Gastrocnemius medialis (tissue), 4 donors: ENCODE measurements around the gene COMMD8. TPM values are rescaled to one million over a fixed set of nuclear protein-coding genes. Genes with fewer than 3 reads are reported as not detected.

Experiments used
- ATAC-seq, 2 donors: fragments of 150-250 bp; one replicate each; pipeline ENCODE4 v1.9.1; 2016
- DNase-seq, 2 donors: peaks; one replicate each; pipeline ENCODE4 v3.0.0-alpha.2; 2019
- H3K27ac ChIP-seq, 4 donors: fragments of 200-600 bp; sonication (generic); 1 replicate in 1 of 4; 2 replicates in 3 of 4; pipeline ENCODE4 v1.5.1; 2016 to 2018; ENCODE audit warnings: mild to moderate bottlenecking in 2 of 4, moderate library complexity in 1 of 4
- H3K27me3 ChIP-seq, 3 donors: fragments of 200-600 bp; sonication (generic) in 2 of 3; 1 replicate in 1 of 3; 2 replicates in 2 of 3; pipeline versions ENCODE4 v1.5.1 to v1.6.0; 2016 to 2019; ENCODE audit warnings: mild to moderate bottlenecking in 1 of 3, moderate library complexity in 1 of 3
- H3K36me3 ChIP-seq, 2 donors: fragments of 200-600 bp; sonication (generic) in 1 of 2; one replicate each; pipeline ENCODE4 v1.5.1; 2017 to 2018
- H3K4me1 ChIP-seq, 2 donors: fragments of 200-600 bp; sonication (generic) in 1 of 2; one replicate each; pipeline ENCODE4 v1.5.1; 2016 to 2017; ENCODE audit warnings: mild to moderate bottlenecking in 2 of 2
- H3K4me3 ChIP-seq, 4 donors: fragments of 200-600 bp; sonication (generic) in 3 of 4; 1 replicate in 1 of 4; 2 replicates in 3 of 4; pipeline ENCODE4 v1.5.1; 2016 to 2019; ENCODE audit warnings: mild to moderate bottlenecking in 2 of 4
- H3K9me3 ChIP-seq, 3 donors: fragments of 200-600 bp; sonication (generic) in 2 of 3; 1 replicate in 1 of 3; 2 replicates in 2 of 3; pipeline ENCODE4 v1.5.1; 2016 to 2019
- CTCF ChIP-seq, 5 experiments: fragments of 450-650 bp in 3 of 5; fragments of 200-600 bp in 2 of 5; sonication (generic) in 2 of 5; IDR thresholded peaks in 4 of 5; conservative IDR thresholded peaks in 1 of 5; 1 replicate in 4 of 5; 2 replicates in 1 of 5; pipeline ENCODE4 v1.5.1; 2016 to 2019; ENCODE audit warnings: antibody characterized with exemption in 5 of 5, mild to moderate bottlenecking in 3 of 5, moderate library complexity in 3 of 5
- POLR2A ChIP-seq, 2 donors: fragments of 450-650 bp; IDR thresholded peaks; one replicate each; pipeline ENCODE4 v1.6.1; 2017; ENCODE audit warnings: antibody characterized with exemption in 2 of 2, mild to moderate bottlenecking in 2 of 2, moderate library complexity in 2 of 2
- in situ Hi-C, 4 donors: fragments of 200-750 bp; cut with MboI; loops; one replicate each; pipeline versions ENCODE4 v1.15.0 to v1.8.0; 2017; ENCODE audit warnings: low sequenced_read_pairs in 4 of 4
- intact Hi-C: fragments of 100-400 bp; cut with DNase I; formaldehyde crosslinking; loops from one replicate; pipeline ENCODE4 v1.15.1; 2023; ENCODE audit warnings: low total_unique reads
- total RNA-seq, 4 donors: library from RNA; depleted of rRNA; stranded (reverse); fragments of >200 nt; gene quantifications; one replicate each; pipeline versions ENCODE4 v1.1.0 to v1.2.3, GENCODE V29; 2016

The COMMD8 gene
- total RNA-seq, 4 donors from 2014 or later: 4.8 to 8.5 (median 6.4) TPM

GRCh38 chr4:47406408-47406807 is 57.1 kb downstream of the COMMD8 start:
- Histone ChIP-seq H3K27ac (no peak overlapping the region), H3K4me3 (no peak overlapping the region), H3K36me3 (no peaks in the 10 kb centered on the region), H3K9me3 (no peaks in the 10 kb centered on the region), H3K27me3 (no peaks in the 10 kb centered on the region), H3K4me1 (no peaks in the 10 kb centered on the region)
- intact Hi-C loops (no loop called here), in situ Hi-C loops (no loop called here)
- TF ChIP-seq CTCF (IDR thresholded peaks at IDR 0.05 in 4 of 5, conservative IDR thresholded peaks at IDR 0.05 in 1 of 5) (no peak), POLR2A (IDR thresholded peaks at IDR 0.05) (no peak)
- ATAC-seq (no peak), DNase-seq (no peak)

Other genes with a start within 250 kb of the COMMD8 start
- gene ATP10D, start 21.6 kb upstream of the COMMD8 start, total RNA-seq: 1 to 10 TPM; 1.5 to 3.2 (median 2.8) TPM